K562 (cell line): ENCODE results near the gene CCDC184. TPM values are rescaled to one million over a fixed set of nuclear protein-coding genes. Genes with fewer than 3 reads are reported as not detected.

Experiments
- C11orf30 ChIP-seq: fragments of 450-650 bp; IDR thresholded peaks from 2 replicates; pipeline ENCODE4 v1.6.1; 2016; ENCODE audit warnings: low read depth, mild to moderate bottlenecking
- DLX4 ChIP-seq: fragments of 250-450 bp; sonication (Bioruptor Pico); IDR thresholded peaks from 2 replicates; pipeline ENCODE4 v1.6.1; 2021; ENCODE audit warnings: mild to moderate bottlenecking
- EWSR1 ChIP-seq: fragments of 450-650 bp; IDR thresholded peaks from 2 replicates; pipeline ENCODE4 v1.6.1; 2018; ENCODE audit warnings: borderline replicate concordance, mild to moderate bottlenecking, low read depth, moderate library complexity; ENCODE audit not compliant: partially characterized antibody
- FOXM1 ChIP-seq, 2 experiments: fragments of 450-650 bp in 1 of 2; sonication (generic) in 1 of 2; formaldehyde crosslinking in 1 of 2; IDR thresholded peaks; 2 replicates each; pipeline versions ENCODE4 v1.6.1 to v1.9.0; 2017 to 2022; ENCODE audit warnings: low read depth in 2 of 2, mild to moderate bottlenecking in 2 of 2, missing genetic modification reagents in 1 of 2, moderate library complexity in 1 of 2
- FOXO4 ChIP-seq: fragments of 450-650 bp; formaldehyde crosslinking; IDR thresholded peaks from 2 replicates; pipeline ENCODE4 v1.4.0; 2020; ENCODE audit warnings: mild to moderate bottlenecking, moderate library complexity
- FUS ChIP-seq: fragments of 200-400 bp; formaldehyde crosslinking; optimal IDR thresholded peaks from 2 replicates; pipeline ENCODE3; 2017; ENCODE audit warnings: low read depth, low read length
- JUNB ChIP-seq: fragments of 450-650 bp; formaldehyde crosslinking; conservative IDR thresholded peaks from 2 replicates; pipeline ENCODE4 v1.4.0; 2020; ENCODE audit warnings: mild to moderate bottlenecking
- L3MBTL2 ChIP-seq: fragments of 450-650 bp; IDR thresholded peaks from 2 replicates; pipeline ENCODE4 v1.6.1; 2016; ENCODE audit warnings: mild to moderate bottlenecking, moderate library complexity
- NCOA2 ChIP-seq, 2 experiments: fragments of 450-650 bp; IDR thresholded peaks; 2 replicates each; pipeline ENCODE4 v1.6.1; 2018; ENCODE audit warnings: mild to moderate bottlenecking in 2 of 2, moderate library complexity in 1 of 2; ENCODE audit not compliant: partially characterized antibody in 2 of 2
- NFIX ChIP-seq: fragments of 250-450 bp; sonication (Bioruptor Pico); IDR thresholded peaks from 2 replicates; pipeline ENCODE4 v1.4.0; 2020; ENCODE audit warnings: low read depth, mild to moderate bottlenecking, moderate library complexity
- NRF1 ChIP-seq, 2 experiments: fragments of 450-650 bp; IDR thresholded peaks in 1 of 2; conservative IDR thresholded peaks in 1 of 2; 2 replicates each; pipeline ENCODE4 v1.6.1; 2014; ENCODE audit warnings: mild to moderate bottlenecking in 2 of 2
- PCBP1 ChIP-seq: fragments of 200-400 bp; formaldehyde crosslinking; IDR thresholded peaks from 2 replicates; pipeline ENCODE4 v1.6.1; 2018; ENCODE audit warnings: mild to moderate bottlenecking, low read depth, low read length; ENCODE audit not compliant: poor library complexity, severe bottlenecking
- PRPF4 ChIP-seq: fragments of 200-400 bp; formaldehyde crosslinking; IDR thresholded peaks from one replicate; pipeline ENCODE4 v1.6.1; 2017; ENCODE audit warnings: low read length, low read depth, mild to moderate bottlenecking; ENCODE audit not compliant: insufficient read depth, poor library complexity, severe bottlenecking
- SNAPC5 ChIP-seq: fragments of 250-450 bp; sonication (Bioruptor Pico); IDR thresholded peaks from 2 replicates; pipeline ENCODE4 v1.8.0; 2021; ENCODE audit warnings: moderate library complexity, mild to moderate bottlenecking, inconsistent platforms
- TAF9B ChIP-seq: fragments of 450-650 bp; IDR thresholded peaks from 2 replicates; pipeline ENCODE4 v1.6.1; 2018; ENCODE audit warnings: mild to moderate bottlenecking; ENCODE audit not compliant: partially characterized antibody
- TFAP4 ChIP-seq: sonication (generic); formaldehyde crosslinking; IDR thresholded peaks from 2 replicates; pipeline ENCODE4 v1.8.0; 2022; ENCODE audit warnings: missing genetic modification reagents, mild to moderate bottlenecking, moderate library complexity, borderline replicate concordance
- TSHZ1 ChIP-seq: fragments of 250-450 bp; sonication (Bioruptor Pico); IDR thresholded peaks from 2 replicates; pipeline ENCODE4 v1.4.0; 2020; ENCODE audit warnings: mild to moderate bottlenecking, moderate library complexity
- USF2 ChIP-seq: sonication (generic); formaldehyde crosslinking; IDR thresholded peaks from 2 replicates; pipeline ENCODE4 v1.5.0; 2020; ENCODE audit warnings: missing genetic modification reagents
- ZNF324 ChIP-seq: fragments of 250-450 bp; sonication (Bioruptor Pico); IDR thresholded peaks from 2 replicates; pipeline ENCODE4 v1.4.0; 2020; ENCODE audit warnings: mild to moderate bottlenecking
- ZNF77 ChIP-seq: fragments of 250-450 bp; sonication (Bioruptor Pico); IDR thresholded peaks from 2 replicates; pipeline ENCODE4 v1.5.0; 2020
- polyA plus RNA-seq, 8 experiments: library from polyadenylated mRNA; depleted of rRNA in 4 of 8; stranded (reverse) in 5 of 8; unstranded in 3 of 8; fragments of >200 nt; fragmentation: Nextera tagmentation in 2 of 8; fragmentation: Illumina TruSeq in 1 of 8; extraction: Ambion mirVana in 2 of 8; extraction: Trizol in 1 of 8; gene quantifications; 2 replicates each; pipeline versions ENCODE4 v1.2.1 to v1.2.3, GENCODE V29; 2011 to 2014; ENCODE audit warnings: inconsistent platforms in 1 of 8, missing spikeins in 1 of 8
- total RNA-seq, 7 experiments: library from RNA; depleted of rRNA in 6 of 7; stranded (reverse); fragments of >200 nt in 6 of 7; fragmentation: Illumina TruSeq in 2 of 7; extraction: Trizol in 2 of 7; gene quantifications; 2 replicates each; pipeline versions ENCODE4 v1.2.1 to v1.2.3, GENCODE V29; 2011 to 2021; ENCODE audit warnings: low replicate concordance in 1 of 7

Gene CCDC184
- total and polyA plus RNA-seq, 9 of the 15 experiments (the other 6 are each of a cell fraction or from before 2014, with no cell fraction given): 0.09 TPM; not detected in 8

- TF ChIP-seq TFAP4 (CRISPR knock-in tag) (peak; percentile 66; the same call in 1 of the 2 replicates), FOXO4 (CRISPR knock-in tag) (no peak), NFIX (CRISPR knock-in tag) (no peak), EWSR1 (no peak), TSHZ1 (CRISPR knock-in tag) (no peak), TAF9B (no peak), PCBP1 (no peak), PRPF4 (no peak), JUNB (CRISPR knock-in tag) (no peak), SNAPC5 (CRISPR knock-in tag) (no peak), ZNF77 (CRISPR knock-in tag) (no peak), NRF1 (conservative IDR thresholded peaks at IDR 0.05 in 1 of 2, IDR thresholded peaks at IDR 0.05 in 1 of 2) (peak; percentile 65 to 71), FOXM1 (IDR thresholded peaks at IDR 0.05; ENCODE audit: low read depth) (no peak), FOXM1 (CRISPR knock-in tag; IDR thresholded peaks at IDR 0.05; ENCODE audit: low read depth) (no peak), C11orf30 (no peak), ZNF324 (no peak), DLX4 (CRISPR knock-in tag) (no peak), FUS (no peak), USF2 (CRISPR knock-in tag) (no peak), NCOA2 (IDR thresholded peaks at IDR 0.05; ENCODE audit: partially characterized antibody in 2 of 2) (no peak), L3MBTL2 (peak; percentile 33; the same call in 1 of the 2 replicates)
These were observed at the start of gene CCDC184 (continued) for GRCh38 chr12:48183091-48183875.
